Effector CD8-positive, alpha-beta T cell (primary cell): Measurements from ENCODE around the gene C1orf232.

Experiments used
- DNase-seq: peaks from one replicate; lab custom pipeline; 2025; lab: John Stamatoyannopoulos, UW

The C1orf232 gene

DNA sequence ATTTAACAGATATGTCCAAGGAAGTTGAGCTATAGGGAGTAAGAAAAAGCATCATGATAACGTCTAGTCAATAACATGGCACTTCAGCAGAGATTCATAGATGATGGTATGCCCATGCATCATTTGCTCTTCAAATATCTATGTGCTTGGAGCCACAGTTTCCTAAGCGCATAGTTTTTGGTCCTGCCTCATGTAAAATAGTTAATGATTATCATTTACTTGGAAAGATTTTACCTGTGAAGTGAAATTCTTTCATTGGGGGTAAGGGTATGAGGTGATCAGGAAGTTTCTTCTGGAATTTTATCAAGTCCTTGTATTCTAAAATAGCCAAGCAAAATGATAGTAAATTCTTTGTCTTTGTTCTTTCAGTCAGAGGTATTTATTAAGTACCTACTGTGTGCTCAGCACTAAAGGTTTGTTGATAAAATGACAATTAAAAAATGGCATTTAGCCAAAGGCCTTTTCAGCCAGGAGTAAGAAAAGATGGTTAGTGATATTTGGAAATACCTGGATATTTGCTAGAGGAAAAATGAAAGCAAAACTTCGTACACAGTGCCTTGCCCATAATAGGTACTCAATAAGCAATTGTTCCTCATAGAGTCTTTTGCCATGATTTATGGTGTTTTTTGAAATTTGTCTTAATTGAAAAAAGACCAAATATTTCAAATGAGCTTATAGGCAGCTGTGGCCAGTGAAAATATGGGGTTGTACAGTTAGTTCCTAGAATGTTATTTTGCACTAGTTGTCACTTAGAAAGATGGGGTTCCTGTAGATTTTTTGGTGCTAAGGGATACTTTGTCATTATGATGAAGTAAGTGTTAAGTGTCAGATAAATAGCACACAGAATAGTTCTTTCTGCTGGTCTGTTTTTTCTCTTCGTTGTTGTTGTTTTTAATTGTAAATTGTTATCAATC lies 44.1 kb downstream of the C1orf232 start:
- no peak for DNase-seq

DNA sequence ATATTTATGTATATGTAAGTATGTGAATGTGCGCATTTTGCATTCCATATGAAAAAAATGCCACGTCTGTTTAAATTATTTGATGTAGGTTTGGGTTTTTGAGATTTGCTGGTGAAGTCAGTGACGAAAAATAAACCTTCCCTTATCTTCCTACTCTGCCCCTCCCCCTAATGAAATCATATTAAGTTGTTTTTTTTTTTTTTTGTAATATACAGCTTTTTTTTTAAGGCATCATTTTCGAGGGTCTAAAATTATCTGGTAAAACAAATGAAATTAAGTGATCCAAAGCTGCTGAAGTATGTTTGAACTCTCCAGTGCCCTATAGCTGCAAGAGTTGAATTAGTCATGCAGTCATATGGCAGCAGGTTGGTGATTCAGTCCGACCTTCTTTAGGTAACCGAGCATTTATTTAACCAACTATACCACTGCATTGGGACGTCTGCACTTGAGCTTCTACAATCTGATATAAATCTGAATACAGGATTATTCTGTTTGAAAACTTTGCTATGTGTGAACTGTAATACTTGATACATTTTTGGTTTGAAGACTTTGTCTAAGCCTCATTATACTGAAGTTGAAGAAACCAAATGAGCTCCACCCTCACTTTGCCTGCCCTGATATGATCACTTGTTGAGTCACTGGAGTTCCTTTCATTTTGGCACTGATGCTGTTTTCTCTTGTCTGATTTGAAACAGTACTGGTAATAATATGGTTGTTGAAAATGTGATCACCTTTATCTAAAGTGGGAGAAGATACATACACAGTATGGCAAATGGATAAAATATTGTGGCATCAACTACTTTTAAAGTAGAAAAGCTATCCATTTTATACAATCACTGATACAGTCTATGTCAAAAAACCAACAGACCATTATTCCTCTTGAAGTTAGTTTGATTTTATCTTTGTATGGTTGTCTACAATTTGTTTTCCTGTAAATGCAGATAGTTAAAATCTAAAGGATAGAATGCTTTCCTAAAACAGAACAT lies 45.5 kb downstream of the C1orf232 start:
- DNase-seq, result no peak

DNA sequence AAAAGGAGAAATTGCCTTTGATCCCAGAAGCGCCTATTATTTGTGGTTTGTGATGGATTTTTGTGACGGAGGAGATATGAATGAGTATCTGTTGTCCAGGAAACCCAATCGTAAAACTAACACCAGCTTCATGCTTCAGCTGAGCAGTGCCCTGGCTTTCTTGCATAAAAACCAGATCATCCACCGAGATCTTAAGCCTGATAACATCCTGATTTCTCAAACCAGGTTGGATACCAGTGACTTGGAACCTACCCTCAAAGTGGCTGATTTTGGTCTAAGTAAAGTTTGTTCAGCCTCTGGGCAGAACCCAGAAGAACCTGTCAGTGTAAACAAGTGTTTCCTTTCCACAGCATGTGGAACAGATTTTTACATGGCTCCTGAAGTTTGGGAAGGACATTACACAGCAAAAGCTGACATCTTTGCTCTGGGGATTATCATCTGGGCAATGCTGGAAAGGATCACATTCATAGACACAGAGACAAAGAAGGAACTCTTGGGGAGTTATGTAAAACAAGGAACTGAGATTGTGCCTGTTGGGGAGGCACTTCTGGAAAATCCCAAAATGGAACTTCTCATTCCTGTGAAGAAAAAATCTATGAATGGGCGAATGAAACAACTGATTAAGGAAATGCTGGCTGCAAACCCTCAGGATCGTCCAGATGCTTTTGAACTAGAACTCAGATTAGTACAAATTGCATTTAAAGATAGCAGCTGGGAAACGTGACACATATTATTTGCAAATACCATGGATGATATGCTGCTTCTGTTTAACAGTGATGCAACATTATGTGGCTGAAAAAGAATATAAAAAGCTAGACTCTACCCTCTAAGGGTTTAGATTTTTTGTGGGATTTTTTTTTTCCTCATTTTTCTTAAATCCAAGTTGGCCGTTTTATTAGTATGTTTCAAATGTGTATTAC lies 46.6 kb downstream of the C1orf232 start:
- DNase-seq, result no peak

DNA sequence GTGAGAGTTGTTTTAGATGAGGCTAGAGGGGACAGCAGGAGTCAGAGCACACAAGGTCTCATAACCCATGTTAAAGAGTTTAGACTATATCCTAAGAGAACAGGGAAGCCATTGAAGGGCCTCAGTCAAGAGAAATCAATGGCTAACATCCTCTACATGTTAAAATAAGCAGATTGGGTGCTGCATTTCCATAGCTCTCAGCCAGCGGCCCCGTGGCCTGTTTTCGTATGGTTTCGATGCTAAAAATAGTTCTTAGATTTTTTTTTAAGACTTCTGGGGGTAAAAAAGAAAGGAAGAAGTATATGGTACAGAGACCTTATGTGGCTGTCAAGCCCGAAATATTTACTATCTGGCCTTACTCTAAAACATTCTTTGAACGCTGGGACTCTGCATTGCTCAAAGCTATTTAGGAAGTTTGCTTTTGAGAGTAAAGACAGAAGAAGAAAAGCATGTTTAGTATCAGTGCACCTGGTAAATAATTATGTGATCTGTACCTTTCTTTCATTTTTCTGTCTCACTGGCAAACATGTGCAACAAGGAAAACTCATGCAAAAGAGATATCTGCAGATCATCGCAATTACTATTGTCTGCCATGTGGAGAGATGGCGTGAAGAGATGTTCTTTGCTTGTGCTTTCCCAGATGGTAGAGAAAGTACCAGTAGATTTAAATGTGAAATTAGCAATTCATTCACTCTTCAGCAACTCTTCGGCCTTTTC lies 48.7 kb downstream of the C1orf232 start:
- no peak for DNase-seq

DNA sequence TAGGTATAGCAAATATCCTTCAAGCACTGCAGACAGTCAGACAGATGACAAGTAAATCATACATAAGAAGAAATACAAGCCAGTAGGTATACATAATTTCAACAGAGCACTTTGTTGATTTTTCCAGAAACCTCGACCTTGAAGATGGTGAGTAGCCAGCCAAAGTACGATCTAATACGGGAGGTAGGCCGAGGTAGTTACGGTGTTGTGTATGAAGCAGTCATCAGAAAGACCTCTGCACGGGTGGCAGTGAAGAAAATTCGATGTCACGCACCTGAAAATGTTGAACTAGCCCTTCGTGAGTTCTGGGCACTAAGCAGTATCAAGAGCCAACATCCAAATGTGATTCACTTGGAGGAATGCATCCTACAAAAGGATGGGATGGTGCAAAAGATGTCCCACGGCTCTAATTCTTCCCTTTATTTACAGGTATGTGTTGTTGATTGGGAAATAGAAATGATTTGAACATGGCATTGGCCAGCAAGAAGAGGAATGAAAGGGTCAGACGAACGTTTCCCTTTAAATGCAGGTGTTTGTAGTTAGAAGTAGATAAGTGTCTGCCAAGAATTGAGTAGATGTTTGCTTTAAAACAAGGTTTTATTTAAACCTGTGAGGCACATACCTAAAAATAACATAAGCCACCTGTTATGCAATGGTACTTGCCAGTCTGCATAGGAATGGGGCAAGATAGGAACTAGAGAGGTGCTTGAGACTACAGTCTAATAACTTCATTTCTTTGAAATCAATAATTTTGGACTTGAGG lies 54.4 kb downstream of the C1orf232 start:
- no peak for DNase-seq
